ENCODE data around the gene RASSF8. TPM values are rescaled to one million over a fixed set of nuclear protein-coding genes. Genes with fewer than 3 reads are reported as not detected.

RASSF8 gene
- total and polyA plus RNA-seq, 4 donors = 10.6 to 86.7 (median 47.3) TPM

DNA sequence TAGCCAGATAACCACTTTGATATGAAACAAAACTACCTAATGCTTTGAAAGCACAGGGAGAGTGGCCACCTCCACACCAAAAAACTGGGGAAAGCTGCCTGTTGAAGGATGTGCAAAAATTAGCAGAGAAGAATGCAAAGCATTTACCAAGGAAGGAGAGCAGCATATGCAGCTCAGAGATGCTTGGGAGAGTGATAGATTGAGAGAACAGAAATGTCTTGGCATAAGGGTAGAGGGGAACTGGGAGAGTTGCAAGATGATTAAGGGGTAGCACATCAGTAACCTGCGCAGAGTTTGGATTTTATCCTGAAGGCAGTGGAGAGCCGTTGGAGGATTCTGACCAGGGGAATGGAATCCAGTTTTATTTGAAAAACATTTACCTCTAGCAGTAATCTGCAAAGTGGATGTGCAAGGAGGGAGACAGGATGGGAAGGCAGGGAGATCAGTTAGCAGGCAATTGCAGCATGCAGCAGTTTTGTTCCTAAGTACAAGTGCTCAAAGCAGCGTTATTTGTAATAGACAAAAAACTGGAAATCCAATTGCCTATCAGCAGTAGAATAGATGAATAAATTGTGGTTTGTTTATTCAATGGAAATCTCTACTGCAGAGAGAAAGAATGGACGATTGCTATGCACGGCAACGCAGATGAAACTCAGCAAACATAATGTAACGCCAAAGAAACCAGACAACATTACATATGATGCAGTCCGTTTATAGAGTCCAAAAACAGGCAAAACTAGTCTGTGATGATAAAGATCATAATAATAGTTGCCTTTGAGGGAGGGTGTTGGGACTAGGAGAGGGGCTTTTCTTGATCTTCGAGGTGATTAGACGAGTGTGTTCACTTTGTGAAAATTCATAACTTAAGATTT lies 84.9 kb downstream of the RASSF8 start:
- H3K9me3 ChIP-seq (ENCODE audit: control insufficient read depth, low read length) = no peaks in the 10 kb centered on the region
- no peaks in the 10 kb centered on the region for H3K27me3 ChIP-seq (ENCODE audit: control insufficient read depth in 1 of 2, insufficient read depth in 2 of 2, low read length in 1 of 2)
- WGBS, 2 donors = 37 to 41% methylated on average over 10 of the region's 10 CpGs
- no peak overlapping the region for H3K4me3 ChIP-seq (ENCODE audit: low read length in 2 of 2)
- peaks cover 3 to 10% of the 10 kb centered on the region in 2 donors for H3K4me1 ChIP-seq (ENCODE audit: control insufficient read depth in 1 of 2, insufficient read depth in 2 of 2, low read length in 2 of 2)
- no peak for ATAC-seq (ENCODE audit: low FRiP score)
- H3K27ac ChIP-seq (ENCODE audit: low read depth in 1 of 2, low read length in 2 of 2) = no peak overlapping the region
- intact Hi-C loops (cut with DNase I) = no loop called here
- no peaks in the 10 kb centered on the region for H3K36me3 ChIP-seq (ENCODE audit: control insufficient read depth in 1 of 2, insufficient read depth in 2 of 2, low read length in 1 of 2)
- no peak for DNase-seq

DNA sequence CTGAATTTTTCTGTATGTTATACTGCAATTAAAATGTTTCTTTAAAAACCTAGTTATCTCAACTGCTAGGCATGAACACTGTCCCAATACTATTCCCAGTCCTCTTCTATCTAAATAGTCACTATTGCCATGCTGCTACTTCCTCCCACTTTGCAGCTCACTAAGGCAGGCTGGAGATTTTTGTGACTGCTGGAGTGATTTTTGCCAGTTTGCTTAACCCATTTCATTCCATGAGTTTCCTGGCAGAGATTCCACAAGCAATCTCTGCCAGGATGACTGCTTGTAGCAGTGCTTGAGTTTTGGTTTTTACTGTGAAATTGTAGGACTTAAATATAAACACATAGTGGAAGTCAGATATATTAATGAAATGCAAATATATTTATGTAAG lies 85.5 kb downstream of the RASSF8 start:
- H3K9me3 ChIP-seq (ENCODE audit: control insufficient read depth, low read length) = no peaks in the 10 kb centered on the region
- no peaks in the 10 kb centered on the region for H3K36me3 ChIP-seq (ENCODE audit: control insufficient read depth in 1 of 2, insufficient read depth in 2 of 2, low read length in 1 of 2)
- no peak for DNase-seq
- H3K27me3 ChIP-seq (ENCODE audit: control insufficient read depth in 1 of 2, insufficient read depth in 2 of 2, low read length in 1 of 2) = no peaks in the 10 kb centered on the region
- H3K4me3 ChIP-seq (ENCODE audit: low read length in 2 of 2) = no peak overlapping the region
- no peak for ATAC-seq (ENCODE audit: low FRiP score)
- peaks cover 3 to 10% of the 10 kb centered on the region in 2 donors for H3K4me1 ChIP-seq (ENCODE audit: control insufficient read depth in 1 of 2, insufficient read depth in 2 of 2, low read length in 2 of 2)
- intact Hi-C loops (cut with DNase I) = no loop called here
- H3K27ac ChIP-seq (ENCODE audit: low read depth in 1 of 2, low read length in 2 of 2) = no peak overlapping the region

DNA sequence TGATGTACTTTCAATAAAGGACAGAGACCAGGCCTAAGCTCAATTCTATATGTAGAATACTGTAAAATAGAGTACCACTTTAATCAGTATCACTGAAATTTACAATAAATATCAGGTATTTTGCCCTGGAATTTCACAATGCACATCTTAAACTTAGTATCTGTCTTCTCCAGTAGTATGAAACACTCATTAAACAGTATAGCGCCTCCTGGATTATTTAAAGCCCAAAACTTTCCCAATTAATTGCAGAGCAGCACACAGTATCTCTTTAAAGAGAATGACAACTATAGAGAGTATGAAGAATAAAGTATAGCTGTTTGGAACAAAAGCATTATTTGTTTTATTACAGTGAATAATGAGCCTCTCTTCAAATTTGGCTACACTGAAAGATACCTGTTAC lies 86.1 kb downstream of the RASSF8 start:
- Histone ChIP-seq H3K4me1 (ENCODE audit: control insufficient read depth in 1 of 2, insufficient read depth in 2 of 2, low read length in 2 of 2) (peaks cover 3 to 10% of the 10 kb centered on the region in 2 donors), H3K36me3 (ENCODE audit: control insufficient read depth in 1 of 2, insufficient read depth in 2 of 2, low read length in 1 of 2) (no peaks in the 10 kb centered on the region)
- intact Hi-C loops (cut with DNase I) = no loop called here

DNA sequence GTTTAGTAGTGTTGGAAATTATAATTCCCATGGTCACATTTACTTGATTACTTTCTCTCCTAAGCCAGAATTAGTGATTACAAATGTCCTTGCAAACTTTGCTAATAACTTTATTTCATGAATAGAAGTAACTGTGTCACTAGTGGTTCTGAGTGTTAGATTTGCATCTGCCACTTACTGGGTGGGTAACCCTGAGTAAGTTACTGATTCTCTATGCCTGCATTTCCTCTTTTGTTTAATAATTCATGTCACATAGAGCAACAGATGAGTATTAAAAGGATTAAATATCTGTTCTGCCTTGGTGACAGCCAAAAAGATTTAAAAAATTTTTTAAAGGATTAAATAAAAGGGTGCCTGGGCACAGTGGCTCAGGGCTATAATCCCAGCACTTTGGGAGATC lies 87.7 kb downstream of the RASSF8 start:
- no peak overlapping the region for H3K4me3 ChIP-seq (ENCODE audit: low read length in 2 of 2)
- peaks cover 3 to 8% of the 10 kb centered on the region in 2 donors for H3K4me1 ChIP-seq (ENCODE audit: control insufficient read depth in 1 of 2, insufficient read depth in 2 of 2, low read length in 2 of 2)
- no peaks in the 10 kb centered on the region for H3K36me3 ChIP-seq (ENCODE audit: control insufficient read depth in 1 of 2, insufficient read depth in 2 of 2, low read length in 1 of 2)
- no peaks in the 10 kb centered on the region for H3K27me3 ChIP-seq (ENCODE audit: control insufficient read depth in 1 of 2, insufficient read depth in 2 of 2, low read length in 1 of 2)
- intact Hi-C loops (cut with DNase I) = no loop called here
- H3K9me3 ChIP-seq (ENCODE audit: control insufficient read depth, low read length) = no peaks in the 10 kb centered on the region
- no peak for ATAC-seq (ENCODE audit: low FRiP score)
- no peak for DNase-seq
- no peak overlapping the region for H3K27ac ChIP-seq (ENCODE audit: low read depth in 1 of 2, low read length in 2 of 2)

More for the DNA sequence above, 86.1 kb downstream of the RASSF8 start:
- WGBS, 2 donors = 98 to 100% methylated on average over 1 of the region's 1 CpG
- Histone ChIP-seq H3K27ac (ENCODE audit: low read depth in 1 of 2, low read length in 2 of 2) (no peak overlapping the region), H3K27me3 (ENCODE audit: control insufficient read depth in 1 of 2, insufficient read depth in 2 of 2, low read length in 1 of 2) (no peaks in the 10 kb centered on the region), H3K4me3 (ENCODE audit: low read length in 2 of 2) (no peak overlapping the region), H3K9me3 (ENCODE audit: control insufficient read depth, low read length) (no peaks in the 10 kb centered on the region)
- ATAC-seq (ENCODE audit: low FRiP score) = no peak
- DNase-seq = no peak

DNA sequence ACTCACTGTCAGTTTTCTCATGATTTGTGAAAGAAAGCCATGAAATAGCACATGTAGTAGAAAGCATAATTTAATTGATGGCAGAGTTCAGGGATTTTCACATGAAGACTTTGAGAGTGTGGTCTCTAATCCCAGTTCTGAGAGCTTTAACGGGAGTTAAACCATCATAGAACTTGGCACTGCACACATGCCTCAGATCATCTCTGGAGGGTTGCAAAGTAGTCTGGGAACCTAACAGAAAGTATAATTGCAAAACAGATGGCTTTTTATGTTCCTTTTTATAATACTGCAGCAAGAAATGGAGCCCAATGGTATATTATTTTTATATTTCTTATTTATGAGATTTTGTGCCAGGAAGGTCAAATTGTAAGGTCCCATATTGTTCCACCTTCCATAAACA lies 88.4 kb downstream of the RASSF8 start:
- intact Hi-C loops (cut with DNase I) = no loop called here
- no peaks in the 10 kb centered on the region for H3K9me3 ChIP-seq (ENCODE audit: control insufficient read depth, low read length)
- H3K36me3 ChIP-seq (ENCODE audit: control insufficient read depth in 1 of 2, insufficient read depth in 2 of 2, low read length in 1 of 2) = no peaks in the 10 kb centered on the region
- no peak overlapping the region for H3K4me3 ChIP-seq (ENCODE audit: low read length in 2 of 2)
- no peak for DNase-seq
- ATAC-seq (ENCODE audit: low FRiP score) = no peak
- H3K27me3 ChIP-seq (ENCODE audit: control insufficient read depth in 1 of 2, insufficient read depth in 2 of 2, low read length in 1 of 2) = no peaks in the 10 kb centered on the region
- H3K4me1 ChIP-seq (ENCODE audit: control insufficient read depth in 1 of 2, insufficient read depth in 2 of 2, low read length in 2 of 2) = peaks cover 3 to 8% of the 10 kb centered on the region in 2 donors
- no peak overlapping the region for H3K27ac ChIP-seq (ENCODE audit: low read depth in 1 of 2, low read length in 2 of 2)
- WGBS, 2 donors = 27 to 30% methylated on average over 1 of the region's 1 CpG

DNA sequence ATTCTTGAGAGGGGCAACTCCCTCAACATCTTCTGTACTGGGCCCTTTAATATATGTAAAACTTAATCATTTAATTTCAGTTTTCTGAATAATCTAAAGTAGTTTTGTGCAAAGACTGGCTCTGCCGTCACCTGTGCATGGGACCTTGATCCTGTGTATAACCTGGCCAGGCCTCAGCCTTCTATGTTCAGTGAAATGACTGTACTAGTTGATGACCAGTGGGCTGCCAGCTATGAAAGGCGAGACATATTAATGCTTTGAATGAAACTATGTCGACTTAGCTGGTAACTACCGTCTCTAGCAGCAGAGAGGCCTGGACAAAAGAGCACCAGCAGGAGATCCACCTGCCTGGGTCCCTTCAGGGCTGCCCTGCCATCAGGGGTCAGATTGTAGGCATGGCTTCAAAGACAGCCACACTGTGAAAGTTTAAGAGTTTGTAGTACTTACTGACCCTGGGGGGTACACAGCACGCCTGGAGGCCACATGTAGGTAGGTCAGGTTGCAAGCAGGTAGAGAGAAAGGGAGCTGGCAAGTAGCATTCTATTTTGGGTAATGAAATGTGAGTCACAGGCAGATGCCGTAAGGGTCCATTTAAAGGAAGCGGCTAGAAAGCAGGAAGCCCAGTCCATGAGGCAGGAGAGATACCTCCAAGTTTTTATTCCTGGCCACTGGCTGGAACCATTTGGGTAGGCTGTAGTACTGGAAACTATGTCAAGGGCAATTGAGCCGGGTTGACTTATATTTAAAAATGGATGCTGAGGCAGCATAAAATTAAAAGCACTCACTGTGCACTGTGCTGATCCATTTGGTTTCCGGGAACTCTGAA lies 89.1 kb downstream of the RASSF8 start:
- H3K4me3 ChIP-seq (ENCODE audit: low read length in 2 of 2) = no peak overlapping the region
- no peaks in the 10 kb centered on the region for H3K9me3 ChIP-seq (ENCODE audit: control insufficient read depth, low read length)
- peaks cover 6 to 8% of the 10 kb centered on the region in 2 donors for H3K4me1 ChIP-seq (ENCODE audit: control insufficient read depth in 1 of 2, insufficient read depth in 2 of 2, low read length in 2 of 2)
- ATAC-seq (ENCODE audit: low FRiP score) = no peak
- 92 to 93% methylated on average over 9 of the region's 9 CpGs for WGBS, 2 donors
- H3K36me3 ChIP-seq (ENCODE audit: control insufficient read depth in 1 of 2, insufficient read depth in 2 of 2, low read length in 1 of 2) = no peaks in the 10 kb centered on the region
- H3K27me3 ChIP-seq (ENCODE audit: control insufficient read depth in 1 of 2, insufficient read depth in 2 of 2, low read length in 1 of 2) = no peaks in the 10 kb centered on the region
- no peak for DNase-seq
- no peak overlapping the region for H3K27ac ChIP-seq (ENCODE audit: low read depth in 1 of 2, low read length in 2 of 2)
- intact Hi-C loops (cut with DNase I) = no loop called here

DNA sequence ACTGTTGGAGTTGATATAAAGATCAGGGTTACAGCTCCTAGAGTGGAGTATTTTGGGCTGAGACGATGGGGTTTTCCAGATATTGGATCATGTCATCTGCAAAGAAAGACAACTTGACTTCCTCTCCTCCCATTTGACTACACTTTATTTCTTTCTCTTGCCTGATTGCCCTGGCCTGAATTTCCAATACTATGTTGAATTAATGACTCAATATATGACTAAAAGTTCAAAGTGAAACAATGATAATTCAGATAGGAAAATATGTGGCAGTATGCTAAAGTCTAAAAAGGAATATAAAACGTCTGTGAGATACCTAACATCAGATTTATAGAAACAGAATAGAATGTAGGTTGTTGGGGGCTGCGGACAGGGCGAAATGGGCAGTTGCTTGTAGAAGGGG lies 94.2 kb downstream of the RASSF8 start:
- intact Hi-C loops (cut with DNase I) = no loop called here
- DNase-seq (no peak), ATAC-seq (ENCODE audit: low FRiP score) (no peak)
- Histone ChIP-seq H3K4me1 (ENCODE audit: control insufficient read depth in 1 of 2, insufficient read depth in 2 of 2, low read length in 2 of 2) (peaks cover 3 to 7% of the 10 kb centered on the region in 2 donors), H3K4me3 (ENCODE audit: low read length in 2 of 2) (no peak overlapping the region), H3K36me3 (ENCODE audit: control insufficient read depth in 1 of 2, insufficient read depth in 2 of 2, low read length in 1 of 2) (no peaks in the 10 kb centered on the region), H3K27me3 (ENCODE audit: control insufficient read depth in 1 of 2, insufficient read depth in 2 of 2, low read length in 1 of 2) (no peaks in the 10 kb centered on the region), H3K9me3 (ENCODE audit: control insufficient read depth, low read length) (no peaks in the 10 kb centered on the region), H3K27ac (ENCODE audit: low read depth in 1 of 2, low read length in 2 of 2) (no peak overlapping the region)
- WGBS, 2 donors = 58 to 72% methylated on average over 4 of the region's 4 CpGs

DNA sequence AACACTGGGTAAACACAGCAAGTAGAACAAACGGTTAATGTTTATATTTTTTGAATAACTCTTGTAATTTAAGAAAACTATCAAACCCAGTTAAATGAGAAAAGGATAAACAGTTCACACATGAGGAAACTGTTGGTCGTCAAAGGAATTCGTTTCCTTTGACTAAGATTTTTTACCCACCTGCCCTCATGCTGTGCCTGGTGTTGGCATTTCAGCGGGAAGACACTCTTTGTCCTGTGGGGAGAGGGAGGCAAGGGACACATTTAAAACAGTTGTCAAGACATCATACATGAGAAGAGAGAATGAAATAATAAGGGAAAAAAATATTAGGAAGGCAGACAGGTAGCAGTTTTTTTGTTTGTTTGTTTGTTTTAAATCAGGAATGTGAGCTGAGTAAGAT lies 95.9 kb downstream of the RASSF8 start:
- no peak overlapping the region for H3K4me3 ChIP-seq (ENCODE audit: low read length in 2 of 2)
- 69 to 73% methylated on average over 4 of the region's 4 CpGs for WGBS, 2 donors
- no peaks in the 10 kb centered on the region for H3K27me3 ChIP-seq (ENCODE audit: control insufficient read depth in 1 of 2, insufficient read depth in 2 of 2, low read length in 1 of 2)
- ATAC-seq (ENCODE audit: low FRiP score) (no peak), DNase-seq (no peak)
- no peak overlapping the region for H3K27ac ChIP-seq (ENCODE audit: low read depth in 1 of 2, low read length in 2 of 2)
- H3K4me1 ChIP-seq (ENCODE audit: control insufficient read depth in 1 of 2, insufficient read depth in 2 of 2, low read length in 2 of 2) = peaks cover 3 to 7% of the 10 kb centered on the region in 2 donors
- no peaks in the 10 kb centered on the region for H3K36me3 ChIP-seq (ENCODE audit: control insufficient read depth in 1 of 2, insufficient read depth in 2 of 2, low read length in 1 of 2)
- no peaks in the 10 kb centered on the region for H3K9me3 ChIP-seq (ENCODE audit: control insufficient read depth, low read length)
- intact Hi-C loops (cut with DNase I) = no loop called here

DNA sequence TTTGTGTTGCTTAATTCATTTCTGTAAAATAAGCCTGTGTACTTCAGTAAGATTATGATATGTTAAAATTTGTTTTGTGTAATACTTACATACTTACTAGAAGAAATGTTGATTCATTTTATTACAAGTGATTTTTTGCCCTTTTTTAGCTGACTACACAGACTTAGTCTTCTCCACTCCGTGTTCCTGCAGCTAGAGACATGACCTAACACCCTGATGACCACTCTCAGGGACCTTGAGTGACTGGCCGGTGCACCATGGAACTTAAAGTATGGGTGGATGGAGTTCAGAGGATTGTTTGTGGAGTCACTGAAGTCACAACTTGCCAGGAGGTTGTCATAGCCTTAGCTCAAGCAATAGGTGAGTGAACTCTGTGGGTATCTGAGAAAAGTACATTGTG lies 96.6 kb downstream of the RASSF8 start:
- Histone ChIP-seq H3K9me3 (ENCODE audit: control insufficient read depth, low read length) (no peaks in the 10 kb centered on the region), H3K27me3 (ENCODE audit: control insufficient read depth in 1 of 2, insufficient read depth in 2 of 2, low read length in 1 of 2) (no peaks in the 10 kb centered on the region), H3K27ac (ENCODE audit: low read depth in 1 of 2, low read length in 2 of 2) (no peak overlapping the region), H3K36me3 (ENCODE audit: control insufficient read depth in 1 of 2, insufficient read depth in 2 of 2, low read length in 1 of 2) (no peaks in the 10 kb centered on the region), H3K4me1 (ENCODE audit: control insufficient read depth in 1 of 2, insufficient read depth in 2 of 2, low read length in 2 of 2) (peaks cover 3 to 7% of the 10 kb centered on the region in 2 donors), H3K4me3 (ENCODE audit: low read length in 2 of 2) (no peak overlapping the region)
- intact Hi-C loops (cut with DNase I) = no loop called here
- ATAC-seq (ENCODE audit: low FRiP score) (no peak), DNase-seq (no peak)
- 50 to 70% methylated on average over 2 of the region's 2 CpGs for WGBS, 2 donors
